Erythroblast (primary cell): ENCODE measurements around the gene SCN2A.

ENCODE experiments used
- GATA1 ChIP-seq: IDR thresholded peaks from 2 replicates; pipeline ENCODE4 v1.6.1; 2011; ENCODE audit warnings: low read depth, mild to moderate bottlenecking, control low read depth, low read length, moderate library complexity
- POLR2A ChIP-seq: IDR thresholded peaks from 2 replicates; pipeline ENCODE4 v1.6.1; 2011; ENCODE audit warnings: mild to moderate bottlenecking, low read length

DNA sequence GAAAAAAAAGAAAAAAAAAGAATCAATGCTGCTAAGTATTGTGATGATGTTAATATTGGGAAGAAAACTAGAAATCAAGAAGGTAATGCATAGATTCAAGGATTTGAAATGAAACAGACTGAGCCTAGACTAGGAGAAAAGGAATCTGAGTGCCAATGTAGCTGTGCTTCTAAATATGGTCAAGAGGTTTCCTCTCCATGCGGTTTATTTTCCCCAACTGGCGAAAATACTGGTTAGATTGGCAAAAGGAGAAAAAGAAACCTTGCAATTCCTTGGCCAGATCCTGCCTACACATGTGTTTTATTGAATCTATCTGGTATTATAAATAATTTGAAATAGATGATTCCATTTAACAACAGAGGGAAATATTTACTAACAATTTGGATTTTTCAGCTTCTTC, 41.0 kb upstream of the SCN2A start:
- no peak for TF ChIP-seq POLR2A
- TF ChIP-seq GATA1, result no peak
